Measurements from ENCODE around the gene OR4K2.

Gene OR4K2

GRCh38 chr14:19917243-19917642 is 42.3 kb downstream of the OR4K2 start:
- Histone ChIP-seq H3K4me3 (ENCODE audit: insufficient read length, low read depth) (no peak overlapping the region), H3K9ac (ENCODE audit: insufficient read length, low read depth) (no peak overlapping the region), H3K9me3 (ENCODE audit: insufficient read depth, low read length) (no peaks in the 10 kb centered on the region), H3K27me3 (ENCODE audit: insufficient read depth, insufficient read length) (no peaks in the 10 kb centered on the region), H3K4me1 (ENCODE audit: insufficient read depth, insufficient read length) (no peaks in the 10 kb centered on the region), H3K36me3 (ENCODE audit: insufficient read depth, insufficient read length, low read length) (no peaks in the 10 kb centered on the region)
- no peak for DNase-seq (ENCODE audit: low read depth, low spot score)
- TF ChIP-seq ZNF274 (IDR thresholded peaks at IDR 0.05; ENCODE audit: low read depth, low read length): no peak
- TF ChIP-seq SUZ12 (IDR thresholded peaks at IDR 0.05; ENCODE audit: extremely low read depth, insufficient read depth, insufficient read length): no peak
- no peak for TF ChIP-seq YY1 (IDR thresholded peaks at IDR 0.05; ENCODE audit: insufficient read depth, insufficient read length)

GRCh38 chr14:19917955-19918518 is 43.1 kb downstream of the OR4K2 start:
- Histone ChIP-seq H3K9me3 (ENCODE audit: insufficient read depth, low read length) (no peaks in the 10 kb centered on the region), H3K36me3 (ENCODE audit: insufficient read depth, insufficient read length, low read length) (no peaks in the 10 kb centered on the region), H3K9ac (ENCODE audit: insufficient read length, low read depth) (no peak overlapping the region), H3K4me1 (ENCODE audit: insufficient read depth, insufficient read length) (no peaks in the 10 kb centered on the region), H3K27me3 (ENCODE audit: insufficient read depth, insufficient read length) (no peaks in the 10 kb centered on the region), H3K4me3 (ENCODE audit: insufficient read length, low read depth) (no peak overlapping the region)
- TF ChIP-seq SUZ12 (IDR thresholded peaks at IDR 0.05; ENCODE audit: extremely low read depth, insufficient read depth, insufficient read length) (no peak), ZNF274 (IDR thresholded peaks at IDR 0.05; ENCODE audit: low read depth, low read length) (no peak), YY1 (IDR thresholded peaks at IDR 0.05; ENCODE audit: insufficient read depth, insufficient read length) (no peak)
- DNase-seq (ENCODE audit: low read depth, low spot score): no peak

DNA sequence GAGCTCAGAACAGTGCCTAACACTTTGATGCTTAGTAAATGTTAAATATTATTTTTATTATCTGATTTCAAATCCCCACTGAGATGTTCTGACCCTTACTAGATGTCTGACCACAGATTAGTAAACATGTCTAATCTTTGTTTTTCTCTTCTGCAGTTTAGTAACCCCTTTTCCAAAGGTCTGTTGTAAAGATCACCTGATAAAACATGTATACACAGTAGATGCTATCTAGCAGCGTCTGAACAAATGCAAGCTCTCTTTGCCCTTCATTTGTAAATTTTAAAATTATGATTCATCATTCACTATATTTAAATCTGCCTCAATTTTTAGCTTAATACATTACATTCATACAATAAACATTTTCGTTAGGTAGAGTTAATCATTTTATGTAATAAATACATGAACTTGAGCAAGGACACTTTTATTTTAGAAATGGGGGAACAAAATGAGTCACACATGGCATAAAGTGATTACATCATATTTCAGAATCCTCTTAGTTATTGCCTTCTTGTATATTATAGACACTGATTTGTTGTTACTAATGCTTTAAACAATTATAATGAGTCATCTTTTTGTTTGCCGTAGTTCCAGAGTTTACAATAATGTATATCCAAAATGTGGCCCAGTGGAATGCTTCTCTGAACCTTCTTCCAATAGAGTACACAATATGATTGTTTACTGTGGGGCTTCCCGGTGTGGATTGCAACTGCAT is 43.8 kb downstream of the OR4K2 start:
- Histone ChIP-seq H3K4me1 (ENCODE audit: insufficient read depth, insufficient read length) (no peaks in the 10 kb centered on the region), H3K9me3 (ENCODE audit: insufficient read depth, low read length) (no peaks in the 10 kb centered on the region), H3K9ac (ENCODE audit: insufficient read length, low read depth) (no peak overlapping the region), H3K4me3 (ENCODE audit: insufficient read length, low read depth) (no peak overlapping the region), H3K27me3 (ENCODE audit: insufficient read depth, insufficient read length) (no peaks in the 10 kb centered on the region), H3K36me3 (ENCODE audit: insufficient read depth, insufficient read length, low read length) (no peaks in the 10 kb centered on the region)
- DNase-seq (ENCODE audit: low read depth, low spot score): no peak
- TF ChIP-seq YY1 (IDR thresholded peaks at IDR 0.05; ENCODE audit: insufficient read depth, insufficient read length) (no peak), SUZ12 (IDR thresholded peaks at IDR 0.05; ENCODE audit: extremely low read depth, insufficient read depth, insufficient read length) (no peak), ZNF274 (IDR thresholded peaks at IDR 0.05; ENCODE audit: low read depth, low read length) (no peak)

DNA sequence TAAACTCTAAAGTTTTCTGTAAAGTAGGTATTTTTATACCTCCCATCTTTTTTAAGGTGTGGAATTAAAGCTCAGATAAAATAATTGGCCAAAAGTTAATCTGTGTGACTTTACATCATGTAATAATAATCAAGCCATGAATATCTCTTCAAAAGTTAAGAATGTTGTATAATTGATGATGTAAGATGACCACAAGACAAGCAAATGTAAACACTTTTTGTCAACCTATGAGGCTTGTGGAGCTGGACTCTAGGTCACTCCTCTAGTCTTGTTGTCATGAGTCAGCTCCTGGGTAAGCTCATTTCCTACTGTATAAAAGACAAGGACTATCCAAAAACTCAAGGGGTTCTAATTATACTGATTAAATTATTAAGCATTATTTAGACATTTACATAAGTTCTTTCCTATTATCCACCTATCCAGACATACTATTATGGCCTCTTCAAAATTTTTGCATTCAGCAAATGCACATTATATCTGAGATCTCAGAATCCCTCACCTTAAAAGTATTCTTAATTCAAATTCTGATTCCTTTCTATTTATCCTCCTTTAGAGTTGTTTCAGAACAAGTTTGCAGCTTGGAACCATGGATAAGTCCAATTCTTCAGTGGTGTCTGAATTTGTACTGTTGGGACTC is 45.2 kb downstream of the OR4K2 start, which contains the start of gene OR4K5:
TSS of gene OR4K5 (plus strand) at position 587 of the 637 bp plus-strand sequence. CDS start at position 587, 0 bp downstream.
- no peaks in the 10 kb centered on the region for H3K9me3 ChIP-seq (ENCODE audit: insufficient read depth, low read length)
- TF ChIP-seq ZNF274 (IDR thresholded peaks at IDR 0.05; ENCODE audit: low read depth, low read length) (no peak), SUZ12 (IDR thresholded peaks at IDR 0.05; ENCODE audit: extremely low read depth, insufficient read depth, insufficient read length) (no peak), YY1 (IDR thresholded peaks at IDR 0.05; ENCODE audit: insufficient read depth, insufficient read length) (no peak)
- no peak within 1 kb of the TSS for H3K4me3 ChIP-seq (ENCODE audit: insufficient read length, low read depth)
- no peak within 1 kb of the TSS for H3K9ac ChIP-seq (ENCODE audit: insufficient read length, low read depth)
- H3K4me1 ChIP-seq (ENCODE audit: insufficient read depth, insufficient read length): no peaks in the 10 kb centered on the region
- no peaks in the 10 kb centered on the region for H3K36me3 ChIP-seq (ENCODE audit: insufficient read depth, insufficient read length, low read length)
- no peaks in the 10 kb centered on the region for H3K27me3 ChIP-seq (ENCODE audit: insufficient read depth, insufficient read length)
- DNase-seq (ENCODE audit: low read depth, low spot score): no peak

DNA sequence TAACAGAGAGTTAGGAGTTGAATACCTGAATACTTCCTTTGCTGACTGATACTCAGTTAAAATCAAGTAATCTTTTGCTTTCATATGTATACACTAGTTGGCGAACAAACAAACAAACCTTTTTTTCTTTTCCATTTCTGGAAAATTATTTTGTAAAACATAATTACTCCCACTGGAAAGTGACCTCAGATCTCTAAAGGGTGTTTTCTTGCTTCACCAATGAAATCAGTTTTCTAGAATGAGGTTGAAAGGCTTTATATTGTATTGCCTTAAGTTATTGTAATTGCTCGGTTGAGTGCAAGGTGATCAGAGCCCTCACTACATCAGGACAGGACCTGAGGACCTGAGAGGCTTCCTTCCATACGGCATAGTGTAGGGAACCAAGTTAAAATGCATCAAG is 55.7 kb downstream of the OR4K2 start, which contains the start of gene OR4K1:
TSS of gene OR4K1 (plus strand) at position 301 of the 400 bp plus-strand sequence. CDS start 4,750 bp downstream, outside the sequence.
- H3K36me3 ChIP-seq (ENCODE audit: insufficient read depth, insufficient read length, low read length): no peaks in the 10 kb centered on the region
- no peaks in the 10 kb centered on the region for H3K27me3 ChIP-seq (ENCODE audit: insufficient read depth, insufficient read length)
- TF ChIP-seq SUZ12 (IDR thresholded peaks at IDR 0.05; ENCODE audit: extremely low read depth, insufficient read depth, insufficient read length) (no peak), YY1 (IDR thresholded peaks at IDR 0.05; ENCODE audit: insufficient read depth, insufficient read length) (no peak), ZNF274 (IDR thresholded peaks at IDR 0.05; ENCODE audit: low read depth, low read length) (no peak)
- H3K4me3 ChIP-seq (ENCODE audit: insufficient read length, low read depth): no peak within 1 kb of the TSS
- no peak for DNase-seq (ENCODE audit: low read depth, low spot score)
- H3K4me1 ChIP-seq (ENCODE audit: insufficient read depth, insufficient read length): no peaks in the 10 kb centered on the region
- H3K9ac ChIP-seq (ENCODE audit: insufficient read length, low read depth): no peak within 1 kb of the TSS
- no peaks in the 10 kb centered on the region for H3K9me3 ChIP-seq (ENCODE audit: insufficient read depth, low read length)

Measured in NT2/D1 (cell line).